ENCODE measurements around the gene TMEM253. TPM values are rescaled to one million over a fixed set of nuclear protein-coding genes. Genes with fewer than 3 reads are reported as not detected.

The TMEM253 gene
- total and polyA plus RNA-seq, 2 experiments from 2014 or later, result 4.9 to 5.4 TPM

DNA sequence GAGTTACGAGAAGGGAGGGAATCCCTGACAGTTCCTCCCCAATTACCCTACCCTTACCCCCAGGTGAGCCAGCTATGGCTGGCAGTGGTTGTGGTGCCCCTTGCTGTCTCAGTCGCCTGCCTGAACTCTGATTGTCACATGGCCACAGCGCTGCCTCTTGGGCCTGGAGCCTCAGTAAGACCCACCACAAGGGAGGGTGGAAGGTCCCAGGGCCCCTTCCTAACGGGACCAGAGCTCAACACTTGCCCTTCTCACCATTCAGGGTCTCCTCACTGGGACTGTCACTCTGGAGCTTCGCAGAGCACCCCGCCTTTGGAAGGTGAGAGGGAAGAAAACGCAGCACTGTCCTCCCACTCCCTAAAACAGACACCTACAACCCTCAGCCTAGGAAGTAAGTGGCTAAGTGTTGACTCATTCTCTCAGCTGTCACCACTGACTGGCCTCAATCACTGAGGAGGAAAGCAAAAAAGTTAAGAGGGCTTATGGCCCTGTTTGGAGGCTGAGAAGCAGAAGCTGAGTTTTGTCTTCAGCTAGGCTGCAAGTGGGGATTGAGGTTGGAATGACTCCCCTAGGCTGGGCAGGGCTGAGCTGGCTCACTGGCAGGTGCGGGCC, 1.0 kb downstream of the TMEM253 start:
- no peaks in the 10 kb centered on the region for H3K9me2 ChIP-seq (replicated peaks; ENCODE audit: insufficient read depth)
- no peak overlapping the region for H3K4me3 ChIP-seq
- H2AFZ ChIP-seq, result no peak overlapping the region
- no peaks in the 10 kb centered on the region for H4K20me1 ChIP-seq (ENCODE audit: insufficient read depth, poor library complexity, severe bottlenecking)
- H3K36me3 ChIP-seq (replicated peaks; ENCODE audit: insufficient read depth, low read depth), result no peaks in the 10 kb centered on the region
- H3K27me3 ChIP-seq, result no peaks in the 10 kb centered on the region
- H3K9me3 ChIP-seq (ENCODE audit: low read depth), result no peaks in the 10 kb centered on the region
- H3K4me1 ChIP-seq (ENCODE audit: insufficient read depth), result peaks cover 50% of the 10 kb centered on the region
- peak overlapping the region; percentile 85 for H3K4me2 ChIP-seq
- peaks cover 20% of the 10 kb centered on the region for H3K79me2 ChIP-seq
- peak overlapping the region; percentile 99 for H3K27ac ChIP-seq
- TF ChIP-seq EZH2phosphoT487 (IDR thresholded peaks at IDR 0.05; ENCODE audit: low read depth, severe bottlenecking, unreplicated experiment) (no peak), EZH2 (IDR thresholded peaks at IDR 0.05; ENCODE audit: borderline replicate concordance) (no peak)
- TF ChIP-seq, protein P1, sequence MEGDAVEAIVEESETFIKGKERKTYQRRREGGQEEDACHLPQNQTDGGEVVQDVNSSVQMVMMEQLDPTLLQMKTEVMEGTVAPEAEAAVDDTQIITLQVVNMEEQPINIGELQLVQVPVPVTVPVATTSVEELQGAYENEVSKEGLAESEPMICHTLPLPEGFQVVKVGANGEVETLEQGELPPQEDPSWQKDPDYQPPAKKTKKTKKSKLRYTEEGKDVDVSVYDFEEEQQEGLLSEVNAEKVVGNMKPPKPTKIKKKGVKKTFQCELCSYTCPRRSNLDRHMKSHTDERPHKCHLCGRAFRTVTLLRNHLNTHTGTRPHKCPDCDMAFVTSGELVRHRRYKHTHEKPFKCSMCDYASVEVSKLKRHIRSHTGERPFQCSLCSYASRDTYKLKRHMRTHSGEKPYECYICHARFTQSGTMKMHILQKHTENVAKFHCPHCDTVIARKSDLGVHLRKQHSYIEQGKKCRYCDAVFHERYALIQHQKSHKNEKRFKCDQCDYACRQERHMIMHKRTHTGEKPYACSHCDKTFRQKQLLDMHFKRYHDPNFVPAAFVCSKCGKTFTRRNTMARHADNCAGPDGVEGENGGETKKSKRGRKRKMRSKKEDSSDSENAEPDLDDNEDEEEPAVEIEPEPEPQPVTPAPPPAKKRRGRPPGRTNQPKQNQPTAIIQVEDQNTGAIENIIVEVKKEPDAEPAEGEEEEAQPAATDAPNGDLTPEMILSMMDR (IDR thresholded peaks at IDR 0.05; ENCODE audit: poor library complexity), result no peak
- no peak for DNase-seq (ENCODE audit: low spot score)
- 87% methylated on average over 8 of the region's 8 CpGs for WGBS (ENCODE audit: low lambda C conversion rate, missing lambda C conversion rate)

GRCh38 chr14:21102521-21103410, 1.9 kb downstream of the TMEM253 start:
- H3K4me3 ChIP-seq, result peak overlapping the region; percentile 3
- TF ChIP-seq, protein P1 (IDR thresholded peaks at IDR 0.05; ENCODE audit: poor library complexity), result no peak
- TF ChIP-seq EZH2 (IDR thresholded peaks at IDR 0.05; ENCODE audit: borderline replicate concordance), result no peak
- TF ChIP-seq EZH2phosphoT487 (IDR thresholded peaks at IDR 0.05; ENCODE audit: low read depth, severe bottlenecking, unreplicated experiment), result no peak
- peaks cover 20% of the 10 kb centered on the region for H3K79me2 ChIP-seq
- H4K20me1 ChIP-seq (ENCODE audit: insufficient read depth, poor library complexity, severe bottlenecking), result no peaks in the 10 kb centered on the region
- peak overlapping the region; percentile 99 for H3K27ac ChIP-seq
- no peaks in the 10 kb centered on the region for H3K9me2 ChIP-seq (replicated peaks; ENCODE audit: insufficient read depth)
- H3K27me3 ChIP-seq, result no peaks in the 10 kb centered on the region
- no peaks in the 10 kb centered on the region for H3K36me3 ChIP-seq (replicated peaks; ENCODE audit: insufficient read depth, low read depth)
- H3K4me1 ChIP-seq (ENCODE audit: insufficient read depth), result peaks cover 50% of the 10 kb centered on the region
- H2AFZ ChIP-seq, result peak overlapping the region; percentile 63
- H3K9me3 ChIP-seq (ENCODE audit: low read depth), result no peaks in the 10 kb centered on the region
- H3K4me2 ChIP-seq, result peak overlapping the region; percentile 85
- no peak for DNase-seq (ENCODE audit: low spot score)
- 19% methylated on average over 9 of the region's 9 CpGs for WGBS (ENCODE audit: low lambda C conversion rate, missing lambda C conversion rate)

DNA sequence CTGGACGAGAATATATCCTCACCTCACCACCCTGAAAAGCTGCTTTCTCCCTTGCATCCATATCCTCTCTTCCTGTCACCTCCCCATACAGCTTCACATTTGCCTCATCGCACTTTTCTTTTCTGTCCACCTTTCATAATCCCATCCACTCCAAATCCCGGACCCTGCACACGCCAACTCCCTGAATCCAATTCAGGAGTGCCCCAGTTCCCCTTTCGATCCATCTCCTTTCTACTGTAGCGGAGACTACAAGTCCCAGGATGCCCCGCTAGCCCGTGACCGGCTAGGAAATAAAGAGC, 2.5 kb downstream of the TMEM253 start:
- TF ChIP-seq, protein P1 (IDR thresholded peaks at IDR 0.05; ENCODE audit: poor library complexity), result no peak
- TF ChIP-seq EZH2phosphoT487 (IDR thresholded peaks at IDR 0.05; ENCODE audit: low read depth, severe bottlenecking, unreplicated experiment), result no peak
- no peak for TF ChIP-seq EZH2 (IDR thresholded peaks at IDR 0.05; ENCODE audit: borderline replicate concordance)
- peak overlapping the region; percentile 85 for H3K4me2 ChIP-seq
- peak overlapping the region; percentile 63 for H2AFZ ChIP-seq
- no peaks in the 10 kb centered on the region for H3K9me3 ChIP-seq (ENCODE audit: low read depth)
- no peaks in the 10 kb centered on the region for H3K27me3 ChIP-seq
- H3K79me2 ChIP-seq, result peaks cover 20% of the 10 kb centered on the region
- H3K27ac ChIP-seq, result peak overlapping the region; percentile 99
- WGBS (ENCODE audit: low lambda C conversion rate, missing lambda C conversion rate), result 1% methylated on average over 9 of the region's 9 CpGs
- H4K20me1 ChIP-seq (ENCODE audit: insufficient read depth, poor library complexity, severe bottlenecking), result no peaks in the 10 kb centered on the region
- no peak for DNase-seq (ENCODE audit: low spot score)
- peaks cover 50% of the 10 kb centered on the region for H3K4me1 ChIP-seq (ENCODE audit: insufficient read depth)
- peak overlapping the region; percentile 3 for H3K4me3 ChIP-seq
- no peaks in the 10 kb centered on the region for H3K36me3 ChIP-seq (replicated peaks; ENCODE audit: insufficient read depth, low read depth)
- H3K9me2 ChIP-seq (replicated peaks; ENCODE audit: insufficient read depth), result no peaks in the 10 kb centered on the region

Measured in hepatocyte (in vitro differentiated cells).